Measurements from ENCODE around the gene CAMK1D.
"Not testable (repeated sequence)": the region's sequence is repeated elsewhere in the genome, so short reads cannot be mapped to it uniquely, and the experiment has no call there.

Gene CAMK1D

DNA sequence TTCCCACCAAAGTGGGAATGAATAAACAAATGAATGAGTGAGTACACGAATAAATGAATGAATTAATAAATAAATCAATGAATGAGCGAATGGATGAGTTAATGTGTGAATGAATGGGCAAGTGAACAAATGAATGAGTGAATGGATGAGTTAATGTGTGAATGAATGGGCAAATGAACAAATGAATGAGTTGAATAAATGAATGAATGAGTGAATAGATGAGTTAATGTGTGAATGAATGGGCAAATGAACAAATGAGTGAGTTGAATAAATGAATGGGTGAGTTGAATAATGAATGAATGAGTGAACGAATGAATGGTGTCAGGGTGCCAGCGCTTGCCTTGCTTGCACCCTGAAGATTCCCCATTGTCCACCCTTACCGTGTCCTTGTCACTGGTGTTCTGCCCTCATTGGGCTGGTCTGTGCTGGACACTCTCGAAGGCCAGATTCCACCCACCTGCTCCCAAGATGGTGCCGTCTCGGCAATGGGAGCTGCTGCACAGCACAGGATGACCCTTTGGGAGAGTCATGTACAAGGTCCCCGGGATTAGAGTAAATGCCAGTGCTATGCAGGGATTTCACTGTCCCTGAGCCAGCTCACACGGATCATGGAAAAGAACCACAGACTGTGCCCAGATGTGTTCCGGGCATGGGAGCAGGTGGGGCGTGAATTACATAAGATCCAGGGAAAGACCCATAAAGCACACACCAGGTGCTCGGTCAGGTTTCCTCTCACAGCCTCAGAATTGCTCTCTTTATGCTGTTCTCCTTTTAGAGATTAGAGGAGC is 83.2 kb downstream of the CAMK1D start:
- DNase-seq (ENCODE audit: low read depth), result no peak
- no peak overlapping the region for H3K4me3 ChIP-seq (ENCODE audit: low read depth, low read length)
- TF ChIP-seq, protein P1, sequence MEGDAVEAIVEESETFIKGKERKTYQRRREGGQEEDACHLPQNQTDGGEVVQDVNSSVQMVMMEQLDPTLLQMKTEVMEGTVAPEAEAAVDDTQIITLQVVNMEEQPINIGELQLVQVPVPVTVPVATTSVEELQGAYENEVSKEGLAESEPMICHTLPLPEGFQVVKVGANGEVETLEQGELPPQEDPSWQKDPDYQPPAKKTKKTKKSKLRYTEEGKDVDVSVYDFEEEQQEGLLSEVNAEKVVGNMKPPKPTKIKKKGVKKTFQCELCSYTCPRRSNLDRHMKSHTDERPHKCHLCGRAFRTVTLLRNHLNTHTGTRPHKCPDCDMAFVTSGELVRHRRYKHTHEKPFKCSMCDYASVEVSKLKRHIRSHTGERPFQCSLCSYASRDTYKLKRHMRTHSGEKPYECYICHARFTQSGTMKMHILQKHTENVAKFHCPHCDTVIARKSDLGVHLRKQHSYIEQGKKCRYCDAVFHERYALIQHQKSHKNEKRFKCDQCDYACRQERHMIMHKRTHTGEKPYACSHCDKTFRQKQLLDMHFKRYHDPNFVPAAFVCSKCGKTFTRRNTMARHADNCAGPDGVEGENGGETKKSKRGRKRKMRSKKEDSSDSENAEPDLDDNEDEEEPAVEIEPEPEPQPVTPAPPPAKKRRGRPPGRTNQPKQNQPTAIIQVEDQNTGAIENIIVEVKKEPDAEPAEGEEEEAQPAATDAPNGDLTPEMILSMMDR (IDR thresholded peaks at IDR 0.05; ENCODE audit: insufficient read depth, low read depth, low read length, missing control alignments), result no peak

DNA sequence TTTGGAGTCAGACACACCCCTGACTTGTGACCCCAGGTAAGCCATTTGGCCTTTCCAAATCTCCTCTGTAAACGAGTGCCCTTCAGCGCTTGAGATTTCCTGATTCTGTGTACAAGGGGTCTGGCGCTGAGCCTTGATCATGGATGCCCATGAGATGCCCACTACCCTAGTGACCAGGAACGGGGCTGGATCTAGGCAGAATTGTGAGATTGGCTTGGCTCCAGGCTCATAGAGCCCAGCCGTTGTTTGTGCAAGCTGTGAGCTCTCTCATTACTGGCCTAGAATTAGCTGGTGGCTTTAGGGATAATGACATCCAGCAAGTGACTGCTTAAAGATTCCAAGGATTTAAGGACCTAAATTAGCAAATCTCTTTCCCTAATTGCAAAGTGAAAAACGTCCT is 84.9 kb downstream of the CAMK1D start:
- TF ChIP-seq, protein P1 (IDR thresholded peaks at IDR 0.05; ENCODE audit: insufficient read depth, low read depth, low read length, missing control alignments), result no peak
- no peak overlapping the region for H3K4me3 ChIP-seq (ENCODE audit: low read depth, low read length)
- DNase-seq (ENCODE audit: low read depth), result no peak

DNA sequence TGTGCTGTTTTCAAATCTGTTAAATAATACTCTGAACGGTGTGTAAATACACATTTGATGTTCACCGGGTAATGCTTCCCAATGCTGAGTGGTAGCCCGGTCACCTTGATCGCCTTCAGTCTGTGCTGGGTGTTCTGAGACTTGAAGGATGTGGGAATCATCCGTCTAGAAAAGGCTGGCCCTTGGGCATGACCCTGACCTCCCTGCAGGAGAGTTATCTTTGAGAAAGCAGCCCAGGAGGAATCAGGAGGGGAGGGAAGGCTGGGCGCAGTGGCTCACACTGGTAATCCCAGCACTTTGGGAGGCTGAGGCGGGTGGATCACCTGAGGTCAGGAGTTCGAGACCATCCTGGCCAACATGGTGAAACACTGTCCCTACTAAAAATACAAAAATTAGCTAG is 85.3 kb downstream of the CAMK1D start:
- not testable (repeated sequence) for H3K4me3 ChIP-seq (ENCODE audit: low read depth, low read length); DNase-seq (ENCODE audit: low read depth)

DNA sequence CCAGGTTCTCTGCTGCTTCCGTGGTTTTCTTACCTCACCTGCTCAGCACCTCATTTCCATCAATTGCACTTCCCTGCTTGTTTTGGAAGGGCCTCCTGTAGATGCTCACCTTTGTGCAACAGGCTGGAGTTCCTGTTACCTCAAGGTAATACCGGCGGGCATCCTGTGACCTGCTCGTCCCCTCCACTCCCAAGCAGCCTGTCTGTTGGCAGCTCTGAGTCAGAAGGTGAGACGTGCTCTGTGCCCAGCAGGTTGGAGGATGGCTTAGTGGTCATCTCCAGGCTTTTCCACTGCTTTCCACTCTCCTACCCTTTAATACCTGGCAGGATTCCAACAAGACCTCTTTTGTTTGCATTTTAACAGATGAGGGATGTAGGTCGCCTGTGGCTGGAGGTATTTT is 86.0 kb downstream of the CAMK1D start:
- DNase-seq (ENCODE audit: low read depth), result no peak
- TF ChIP-seq, protein P1 (IDR thresholded peaks at IDR 0.05; ENCODE audit: insufficient read depth, low read depth, low read length, missing control alignments), result no peak
- H3K4me3 ChIP-seq (ENCODE audit: low read depth, low read length), result no peak overlapping the region

DNA sequence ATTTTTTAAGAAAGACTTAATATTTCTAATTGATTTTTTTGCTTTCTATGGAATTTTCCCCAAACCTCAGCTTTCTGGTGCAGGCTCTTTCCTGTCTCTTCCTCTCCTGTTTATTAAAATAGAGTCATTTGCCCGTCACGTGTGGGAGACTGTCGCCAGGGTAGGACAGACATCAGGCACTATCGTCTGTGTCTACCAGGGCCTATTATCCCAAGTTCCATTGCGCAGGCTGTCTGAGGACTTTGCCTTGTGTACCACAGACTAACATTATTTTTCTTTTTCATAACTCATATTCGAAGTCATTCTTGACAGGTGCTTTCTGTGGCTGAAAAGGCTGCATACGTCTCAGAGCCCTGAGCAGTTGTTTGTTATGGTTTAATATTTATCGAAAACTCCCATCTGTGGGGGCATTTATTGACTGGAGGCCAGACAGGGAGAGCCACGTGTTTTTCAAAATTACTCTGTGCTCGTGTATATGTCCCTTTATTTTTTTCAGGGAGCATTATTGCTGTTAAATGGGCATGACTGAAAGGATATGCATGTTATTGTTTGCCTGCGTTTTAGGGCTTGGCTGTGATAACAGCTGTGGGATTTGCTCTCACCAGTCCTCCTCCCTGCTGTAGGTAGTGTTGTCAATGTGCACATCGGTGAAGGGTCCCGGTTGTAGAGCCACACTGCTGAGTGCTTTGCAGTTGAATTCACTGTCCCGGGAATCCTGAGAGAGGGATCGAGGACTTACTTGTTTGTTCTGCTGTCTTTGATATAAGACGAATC is 89.8 kb downstream of the CAMK1D start:
- TF ChIP-seq, protein P1 (IDR thresholded peaks at IDR 0.05; ENCODE audit: insufficient read depth, low read depth, low read length, missing control alignments), result no peak
- H3K4me3 ChIP-seq (ENCODE audit: low read depth, low read length), result no peak overlapping the region
- no peak for DNase-seq (ENCODE audit: low read depth)

DNA sequence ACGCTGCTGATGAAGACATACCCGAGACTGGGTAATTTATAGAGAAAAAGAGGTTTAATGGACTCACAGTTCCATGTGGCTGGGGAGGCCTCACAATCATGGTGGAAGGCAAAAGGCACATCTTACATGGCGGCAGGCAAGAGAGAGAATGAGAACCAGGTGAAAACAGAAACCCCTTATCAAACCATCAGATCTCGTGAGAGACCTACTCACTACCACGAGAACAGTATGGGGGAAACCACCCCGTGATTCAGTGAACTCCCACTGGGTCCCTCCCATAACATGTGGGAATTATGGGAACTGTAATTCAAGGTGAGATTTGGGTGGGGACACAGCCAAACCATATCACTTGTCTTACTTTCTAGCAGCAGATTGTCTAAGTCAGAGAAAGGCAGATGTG is 90.4 kb downstream of the CAMK1D start:
- not testable (repeated sequence) for DNase-seq (ENCODE audit: low read depth); H3K4me3 ChIP-seq (ENCODE audit: low read depth, low read length)

DNA sequence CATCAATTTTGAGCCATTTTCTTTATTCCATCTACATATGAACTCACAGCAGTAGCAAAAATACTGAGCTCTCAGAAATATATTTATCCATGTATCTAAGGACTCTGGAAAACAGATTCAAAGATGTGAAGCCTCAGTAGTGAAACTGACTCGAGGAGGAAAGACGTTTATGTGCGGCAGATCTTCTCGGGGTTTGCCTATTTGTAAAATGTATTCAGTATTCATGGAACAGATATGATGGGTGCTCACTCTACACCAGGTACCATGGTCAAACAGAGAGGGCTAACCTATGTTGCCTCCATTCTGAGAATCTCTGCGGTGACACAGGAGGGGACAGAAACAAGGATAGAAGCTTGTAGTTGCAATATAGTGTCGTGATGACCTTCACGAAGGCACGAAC is 93.7 kb downstream of the CAMK1D start:
- DNase-seq (ENCODE audit: low read depth), result no peak
- TF ChIP-seq, protein P1 (IDR thresholded peaks at IDR 0.05; ENCODE audit: insufficient read depth, low read depth, low read length, missing control alignments), result no peak

More for the DNA sequence above, 93.7 kb downstream of the CAMK1D start:
- H3K4me3 ChIP-seq (ENCODE audit: low read depth, low read length), result no peak overlapping the region
